GM08714 (cell line): ENCODE data around the gene ART4.

Experiments
- H3K4me3 ChIP-seq: fragments of 200-500 bp; sonication (Bioruptor generic); 2 replicates; pipeline ENCODE4 v1.5.1; 2014; ENCODE audit warnings: mild to moderate bottlenecking, low read length, inconsistent platforms
- ZNF274 ChIP-seq: IDR thresholded peaks from 2 replicates; pipeline ENCODE4 v1.6.1; 2012; ENCODE audit warnings: mild to moderate bottlenecking, low read depth, low read length

ART4 gene

GRCh38 chr12:14776236-14776961 lies 66.9 kb downstream of the ART4 start:
- no peak overlapping the region for H3K4me3 ChIP-seq
- no peak for TF ChIP-seq ZNF274

GRCh38 chr12:14775636-14775980 lies 67.7 kb downstream of the ART4 start:
- H3K4me3 ChIP-seq: no peak overlapping the region; the same call in 1 of the 2 replicates
- no peak for TF ChIP-seq ZNF274
